ENCODE measurements around the gene ZBED3. TPM values are rescaled to one million over a fixed set of nuclear protein-coding genes. Genes with fewer than 3 reads are reported as not detected.
A peak's percentile ranks its signal among the peaks of the same experiment; 100 is the strongest.

Gene ZBED3
- total and polyA plus RNA-seq, 5 experiments from 2014 or later = 2.6 to 10.5 (median 8.4) TPM

DNA sequence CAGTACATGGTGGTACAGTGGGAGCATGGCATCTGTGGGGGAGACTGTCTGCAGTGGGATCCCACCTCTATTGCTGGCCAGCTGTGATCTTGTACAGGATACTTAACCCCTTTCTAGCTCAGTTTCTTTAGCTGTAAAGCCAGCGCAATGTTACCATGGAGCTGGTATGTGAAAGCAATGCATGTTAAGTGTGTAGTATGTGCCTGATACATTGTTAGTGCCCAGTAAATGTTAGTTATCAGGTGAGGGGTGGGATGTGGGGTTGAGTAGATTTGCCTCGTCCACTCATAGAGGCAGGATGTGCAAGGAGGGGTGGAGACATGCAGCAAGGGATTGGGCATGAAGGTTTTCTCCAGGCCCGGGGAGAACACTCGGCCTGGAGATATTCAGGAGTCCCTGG lies 12.3 kb downstream of the ZBED3 start:
- ATAC-seq = no peak
- Mint-ChIP-seq H3K27ac (peak overlapping the region in 1 of 10 donors; percentile 15), H3K9me3 (no peaks in the 10 kb centered on the region), H3K27me3 (no peaks in the 10 kb centered on the region), H3K4me3 (no peak overlapping the region), H3K4me1 (peaks cover 8 to 14% (median 10%) of the 10 kb centered on the region in 4 donors), H3K36me3 (peaks cover 0 to 15% (median 0%) of the 10 kb centered on the region in 3 donors)
- no peak for DNase-seq
- POLR2A ChIA-PET = no interaction called here

DNA sequence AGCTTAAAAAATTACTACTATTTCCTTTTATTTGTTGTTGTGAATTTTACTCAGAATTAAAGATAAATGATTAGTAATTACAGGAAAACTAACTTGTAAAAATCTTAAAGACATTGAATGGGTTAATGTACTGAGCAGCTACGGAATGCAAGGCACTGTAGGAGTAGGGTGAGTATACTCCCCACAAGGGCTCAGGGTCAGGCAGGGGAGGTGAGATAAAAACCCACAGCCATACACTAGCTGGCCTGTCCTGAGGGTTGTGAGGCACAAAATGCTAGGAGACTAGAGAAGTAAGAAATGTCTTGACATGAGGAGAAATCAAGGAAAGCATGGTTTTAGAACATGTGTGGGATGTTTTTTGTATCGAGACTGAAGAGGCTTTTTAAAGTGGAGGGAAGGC lies 13.4 kb downstream of the ZBED3 start:
- POLR2A ChIA-PET = no interaction called here
- DNase-seq = no peak
- H3K27ac Mint-ChIP-seq = peak overlapping the region in 1 of 10 donors; percentile 34
- peaks cover 8 to 14% (median 10%) of the 10 kb centered on the region in 4 donors for H3K4me1 Mint-ChIP-seq
- peaks cover 0 to 22% (median 8%) of the 10 kb centered on the region in 3 donors for H3K36me3 Mint-ChIP-seq
- H3K27me3 Mint-ChIP-seq = no peaks in the 10 kb centered on the region
- no peak for ATAC-seq
- H3K4me3 Mint-ChIP-seq = no peak overlapping the region
- no peaks in the 10 kb centered on the region for H3K9me3 Mint-ChIP-seq

DNA sequence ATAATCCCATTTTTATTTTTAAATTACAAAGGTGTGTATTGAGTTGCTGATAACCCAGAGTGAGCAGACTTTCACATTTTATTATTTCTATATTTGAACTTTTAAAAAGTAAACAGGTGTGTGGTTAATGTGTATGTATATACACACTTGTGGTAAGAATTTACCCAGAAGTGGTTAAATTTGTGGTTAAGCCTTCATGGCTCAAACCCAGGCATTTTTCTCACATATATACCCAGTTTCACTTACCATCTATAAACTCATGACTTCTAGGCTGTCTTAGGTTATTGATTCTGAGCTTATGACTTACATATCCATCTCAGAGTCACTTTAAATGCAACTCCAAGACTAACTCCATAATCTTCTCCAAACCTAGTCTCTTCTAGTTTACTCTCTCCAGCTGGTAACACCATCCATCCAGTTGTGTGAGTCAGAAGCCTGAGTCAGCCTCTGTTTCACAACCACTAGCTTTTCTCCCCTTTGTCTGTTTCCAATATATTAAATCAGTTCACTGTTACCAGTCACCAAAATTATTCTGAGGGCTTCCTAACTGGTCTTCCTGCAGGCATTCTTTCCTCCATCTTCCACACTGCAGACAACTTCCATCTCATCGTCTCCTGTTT lies 20.2 kb downstream of the ZBED3 start:
- Mint-ChIP-seq H3K9me3 (no peaks in the 10 kb centered on the region), H3K36me3 (peaks cover 14 to 70% (median 42%) of the 10 kb centered on the region in 3 donors), H3K27ac (peak overlapping the region in 2 of 10 donors; percentile 1 to 33), H3K4me1 (peaks cover 6 to 15% (median 11%) of the 10 kb centered on the region in 4 donors), H3K4me3 (no peak overlapping the region), H3K27me3 (no peaks in the 10 kb centered on the region)
- POLR2A ChIA-PET = no interaction called here
- DNase-seq (no peak), ATAC-seq (no peak)

DNA sequence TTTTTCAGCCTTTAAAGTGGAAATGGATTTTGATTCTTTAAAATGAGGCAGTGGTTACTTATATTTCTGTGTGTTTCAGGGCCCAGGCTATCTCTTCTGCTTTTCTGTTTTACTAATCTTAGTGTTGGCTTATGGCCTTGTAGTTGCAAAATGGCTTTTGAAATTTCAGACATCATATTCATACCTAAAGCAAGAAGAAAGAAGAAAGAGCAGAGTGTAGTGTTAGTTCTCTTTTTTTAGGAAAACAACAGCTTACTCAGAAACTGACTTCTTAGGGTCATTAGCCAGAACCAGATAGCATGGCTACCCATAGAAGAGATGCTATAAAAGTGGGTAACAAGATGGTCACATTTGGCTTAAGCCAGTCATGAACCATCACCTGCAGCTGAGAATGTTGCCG lies 20.9 kb downstream of the ZBED3 start:
- Mint-ChIP-seq H3K27ac (peak overlapping the region in 2 of 10 donors; percentile 21 to 33), H3K9me3 (no peaks in the 10 kb centered on the region), H3K4me1 (peaks cover 6 to 15% (median 11%) of the 10 kb centered on the region in 4 donors), H3K4me3 (no peak overlapping the region), H3K36me3 (peaks cover 14 to 74% (median 49%) of the 10 kb centered on the region in 3 donors), H3K27me3 (no peaks in the 10 kb centered on the region)
- no peak for ATAC-seq
- DNase-seq = no peak
- POLR2A ChIA-PET = no interaction called here

DNA sequence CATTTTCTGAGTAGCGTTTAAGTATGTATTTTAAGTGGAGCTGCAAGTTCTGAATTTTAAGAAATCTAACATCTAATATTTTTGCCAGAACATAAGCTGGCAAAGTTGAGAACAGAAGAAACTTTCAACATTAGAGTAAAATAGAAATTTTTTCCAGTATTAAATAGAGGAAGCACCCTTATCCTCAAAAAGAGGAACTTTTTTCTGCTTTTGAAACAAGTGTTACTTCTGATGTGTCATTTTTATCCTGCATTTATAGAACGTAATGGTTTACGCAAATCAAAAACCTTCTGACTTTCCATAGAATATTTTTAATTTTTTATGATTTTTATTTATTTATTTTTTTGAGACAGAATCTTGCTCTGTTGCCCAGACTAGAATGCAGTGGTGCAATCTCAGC lies 21.8 kb downstream of the ZBED3 start:
- H3K27ac Mint-ChIP-seq = no peak overlapping the region
- peaks cover 14 to 70% (median 49%) of the 10 kb centered on the region in 3 donors for H3K36me3 Mint-ChIP-seq
- no peaks in the 10 kb centered on the region for H3K9me3 Mint-ChIP-seq
- no peak overlapping the region for H3K4me3 Mint-ChIP-seq
- POLR2A ChIA-PET = no interaction called here
- ATAC-seq (no peak), DNase-seq (no peak)
- peaks cover 6 to 13% (median 9%) of the 10 kb centered on the region in 4 donors for H3K4me1 Mint-ChIP-seq
- H3K27me3 Mint-ChIP-seq = no peaks in the 10 kb centered on the region

DNA sequence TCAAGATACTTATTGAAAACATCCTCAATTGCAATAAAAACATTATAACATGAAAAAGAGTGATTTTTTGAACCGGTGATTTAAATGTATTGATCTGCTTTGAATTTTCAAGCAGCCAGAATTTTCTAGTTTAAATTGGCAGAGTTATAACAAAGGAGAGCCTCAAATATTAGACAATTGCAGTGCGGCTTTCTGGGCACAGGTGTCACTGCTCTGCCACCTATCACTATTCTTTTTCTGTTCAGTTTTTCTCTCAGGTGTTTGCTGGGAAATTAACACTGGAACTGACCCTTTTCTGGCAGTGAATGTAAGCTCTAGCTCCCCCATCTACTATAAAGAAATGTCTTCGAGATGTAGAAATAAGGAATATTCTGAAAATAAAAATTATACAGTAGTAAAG lies 23.0 kb downstream of the ZBED3 start:
- DNase-seq (peak in 1 of 10 donors; percentile 7), ATAC-seq (no peak)
- no peaks in the 10 kb centered on the region for H3K27me3 Mint-ChIP-seq
- H3K4me3 Mint-ChIP-seq = no peak overlapping the region
- POLR2A ChIA-PET = interaction anchor here (0.6 kb wide), 1 partner anchor 55 kb away, joined by 4 read pairs; no protein-coding TSS in a partner anchor
- H3K36me3 Mint-ChIP-seq = peaks cover 14 to 74% (median 55%) of the 10 kb centered on the region in 3 donors
- H3K9me3 Mint-ChIP-seq = no peaks in the 10 kb centered on the region
- no peak overlapping the region for H3K27ac Mint-ChIP-seq
- H3K4me1 Mint-ChIP-seq = peaks cover 6 to 13% (median 9%) of the 10 kb centered on the region in 4 donors

DNA sequence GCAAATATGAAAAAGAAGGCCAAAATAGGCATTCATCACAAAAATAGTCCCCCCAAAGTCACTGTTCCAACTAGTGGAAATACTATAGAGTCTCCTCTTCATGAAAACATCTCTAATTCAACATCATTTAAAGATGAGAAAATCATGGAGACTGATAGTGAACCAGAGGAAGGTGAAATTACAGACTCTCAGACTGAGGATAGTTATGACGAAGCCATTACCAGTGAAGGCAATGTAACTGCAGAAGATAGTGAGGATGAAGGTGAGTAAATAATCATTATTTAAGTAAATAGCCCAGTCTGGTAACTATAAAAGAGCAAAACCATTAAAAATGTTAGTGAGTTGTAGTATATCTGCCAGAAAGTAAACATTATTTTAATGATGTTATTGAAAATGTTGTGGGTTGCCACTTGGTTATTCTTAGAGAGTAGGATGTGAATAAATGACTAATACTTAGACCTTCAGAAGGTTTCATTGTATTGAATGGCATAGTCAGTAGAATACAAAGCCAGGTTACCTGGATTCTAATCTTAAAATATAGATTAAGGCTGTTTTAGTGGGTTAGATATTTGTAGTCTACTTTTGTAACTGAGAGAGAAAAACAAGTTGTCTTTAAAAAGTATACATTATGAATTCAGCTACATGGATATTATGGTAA lies 40.5 kb downstream of the ZBED3 start:
- H3K36me3 Mint-ChIP-seq = peaks cover 0 to 60% (median 25%) of the 10 kb centered on the region in 3 donors
- ATAC-seq = no peak
- H3K4me1 Mint-ChIP-seq = peaks cover 0 to 13% (median 2%) of the 10 kb centered on the region in 4 donors
- H3K4me3 Mint-ChIP-seq = no peak overlapping the region
- no peak overlapping the region for H3K27ac Mint-ChIP-seq
- POLR2A ChIA-PET = interaction anchor here (0.7 kb wide), 1 partner anchor 33 kb away, joined by 3 read pairs; no protein-coding TSS in a partner anchor
- H3K27me3 Mint-ChIP-seq = no peaks in the 10 kb centered on the region
- no peak for DNase-seq
- no peaks in the 10 kb centered on the region for H3K9me3 Mint-ChIP-seq

DNA sequence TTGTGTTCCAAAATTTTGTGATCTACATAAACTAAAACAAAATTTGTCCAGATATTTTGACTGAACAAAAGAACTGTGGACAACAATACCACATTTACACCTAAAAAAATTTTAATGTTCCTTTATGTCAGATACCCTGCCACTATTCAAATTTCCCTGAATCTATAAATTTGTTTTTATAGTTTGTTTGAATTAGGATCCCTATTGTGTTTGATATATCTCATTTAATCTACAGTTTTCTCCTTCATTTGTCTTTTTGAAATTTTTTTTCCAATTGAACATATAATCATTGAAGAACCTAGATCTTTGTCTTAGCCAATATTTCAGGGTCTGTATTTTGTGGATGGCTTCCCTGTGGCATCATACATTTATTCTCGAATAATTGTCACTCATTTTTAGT lies 51.1 kb downstream of the ZBED3 start:
- POLR2A ChIA-PET = no interaction called here
- DNase-seq (no peak), ATAC-seq (no peak)
- Mint-ChIP-seq H3K4me3 (no peak overlapping the region), H3K36me3 (peaks cover 0 to 62% (median 30%) of the 10 kb centered on the region in 3 donors), H3K27ac (no peak overlapping the region), H3K27me3 (no peaks in the 10 kb centered on the region), H3K4me1 (peaks cover 5 to 44% (median 33%) of the 10 kb centered on the region in 4 donors), H3K9me3 (no peaks in the 10 kb centered on the region)

DNA sequence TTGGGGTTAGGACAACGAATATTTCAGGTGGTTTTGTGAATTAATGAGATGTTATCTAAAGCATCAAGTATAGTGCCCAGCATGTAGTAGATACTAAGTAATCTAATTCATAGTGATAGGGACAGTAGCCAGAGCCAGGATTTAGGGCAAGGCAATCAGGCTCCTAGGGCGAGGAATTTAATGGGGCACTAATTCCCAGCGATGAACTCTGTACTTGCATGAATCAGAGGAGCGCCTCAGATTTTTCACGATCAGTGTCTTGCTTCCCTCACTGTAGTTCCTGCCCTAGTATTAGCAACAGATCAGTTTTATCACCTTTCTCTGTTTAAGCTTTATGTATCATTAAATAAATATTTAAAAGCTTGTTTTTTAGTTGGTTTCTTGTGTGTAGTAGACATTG lies 53.7 kb downstream of the ZBED3 start:
- Mint-ChIP-seq H3K9me3 (peaks cover 0 to 21% (median 10%) of the 10 kb centered on the region in 9 donors), H3K27me3 (peaks cover 0 to 3% (median 0%) of the 10 kb centered on the region in 5 donors), H3K36me3 (peaks cover 12 to 38% (median 28%) of the 10 kb centered on the region in 3 donors), H3K4me3 (peak overlapping the region in 5 of 10 donors; percentile 23 to 59 (median 31)), H3K27ac (peak overlapping the region in 4 of 10 donors; percentile 33 to 68 (median 46)), H3K4me1 (peaks cover 3 to 53% (median 47%) of the 10 kb centered on the region in 4 donors)
- POLR2A ChIA-PET = no interaction called here
- DNase-seq = no peak
- ATAC-seq = no peak

DNA sequence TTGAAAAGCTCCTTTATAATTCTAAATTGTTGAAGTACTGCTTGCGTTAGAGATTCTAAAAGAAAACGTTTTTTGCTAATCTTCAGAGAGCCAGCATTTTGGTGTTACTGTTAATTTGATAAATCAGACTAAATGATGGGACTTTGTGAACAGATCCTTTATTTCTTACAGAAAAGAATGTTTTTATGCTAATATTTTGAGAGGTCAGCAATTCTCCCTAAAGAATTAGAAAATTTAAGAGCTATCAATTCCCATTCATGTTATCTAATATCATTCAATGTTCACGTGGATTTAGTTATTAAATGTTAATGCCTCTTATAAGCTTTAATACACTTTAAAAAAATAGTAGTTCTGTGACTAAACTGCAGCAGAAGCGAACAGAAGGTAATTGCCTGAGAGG lies 54.5 kb downstream of the ZBED3 start:
- Mint-ChIP-seq H3K36me3 (peaks cover 12 to 32% (median 29%) of the 10 kb centered on the region in 3 donors), H3K9me3 (peaks cover 0 to 28% (median 15%) of the 10 kb centered on the region in 9 donors), H3K27me3 (peaks cover 0 to 3% (median 0%) of the 10 kb centered on the region in 5 donors), H3K4me3 (peak overlapping the region in 5 of 10 donors; percentile 30 to 53 (median 34)), H3K4me1 (peaks cover 3 to 53% (median 46%) of the 10 kb centered on the region in 4 donors), H3K27ac (peak overlapping the region in 1 of 10 donors; percentile 37)
- ATAC-seq = no peak
- POLR2A ChIA-PET = interaction anchor here (0.7 kb wide), 1 partner anchor 888 kb away, joined by 3 read pairs; no protein-coding TSS in a partner anchor
- DNase-seq = no peak

DNA sequence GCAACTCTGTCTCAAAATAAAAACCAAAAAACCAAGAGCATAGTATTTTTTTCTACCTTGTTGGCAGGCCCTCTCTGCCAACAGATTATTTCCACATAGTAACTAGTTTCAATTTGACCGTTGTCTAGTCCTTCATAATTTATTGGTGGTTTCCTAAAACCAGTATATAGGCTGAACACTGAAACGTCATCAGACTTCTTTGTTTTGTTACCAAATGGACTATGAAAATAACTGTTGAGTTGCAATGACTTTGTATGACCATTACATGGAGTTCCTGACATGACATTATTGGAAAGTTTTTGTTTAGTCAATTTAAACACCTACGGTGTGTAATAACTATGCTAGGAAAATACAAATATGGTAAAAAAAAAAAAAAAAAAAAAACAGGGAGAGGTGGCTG lies 55.2 kb downstream of the ZBED3 start:
- ATAC-seq (no peak), DNase-seq (no peak)
- H3K4me1 Mint-ChIP-seq = peaks cover 3 to 49% (median 44%) of the 10 kb centered on the region in 4 donors
- H3K4me3 Mint-ChIP-seq = peak overlapping the region; percentile 87 to 98 (median 94)
- H3K36me3 Mint-ChIP-seq = peaks cover 12 to 27% (median 26%) of the 10 kb centered on the region in 3 donors
- POLR2A ChIA-PET = interaction anchor here (0.7 to 1.2 kb wide), 2 partner anchors 46 to 887 kb away, joined by 3 to 5 read pairs; no protein-coding TSS in a partner anchor
- peak overlapping the region in 4 of 10 donors; percentile 15 to 85 (median 45) for H3K27ac Mint-ChIP-seq
- peaks cover 0 to 28% (median 15%) of the 10 kb centered on the region in 9 donors for H3K9me3 Mint-ChIP-seq
- H3K27me3 Mint-ChIP-seq = peaks cover 0 to 3% (median 0%) of the 10 kb centered on the region in 5 donors

DNA sequence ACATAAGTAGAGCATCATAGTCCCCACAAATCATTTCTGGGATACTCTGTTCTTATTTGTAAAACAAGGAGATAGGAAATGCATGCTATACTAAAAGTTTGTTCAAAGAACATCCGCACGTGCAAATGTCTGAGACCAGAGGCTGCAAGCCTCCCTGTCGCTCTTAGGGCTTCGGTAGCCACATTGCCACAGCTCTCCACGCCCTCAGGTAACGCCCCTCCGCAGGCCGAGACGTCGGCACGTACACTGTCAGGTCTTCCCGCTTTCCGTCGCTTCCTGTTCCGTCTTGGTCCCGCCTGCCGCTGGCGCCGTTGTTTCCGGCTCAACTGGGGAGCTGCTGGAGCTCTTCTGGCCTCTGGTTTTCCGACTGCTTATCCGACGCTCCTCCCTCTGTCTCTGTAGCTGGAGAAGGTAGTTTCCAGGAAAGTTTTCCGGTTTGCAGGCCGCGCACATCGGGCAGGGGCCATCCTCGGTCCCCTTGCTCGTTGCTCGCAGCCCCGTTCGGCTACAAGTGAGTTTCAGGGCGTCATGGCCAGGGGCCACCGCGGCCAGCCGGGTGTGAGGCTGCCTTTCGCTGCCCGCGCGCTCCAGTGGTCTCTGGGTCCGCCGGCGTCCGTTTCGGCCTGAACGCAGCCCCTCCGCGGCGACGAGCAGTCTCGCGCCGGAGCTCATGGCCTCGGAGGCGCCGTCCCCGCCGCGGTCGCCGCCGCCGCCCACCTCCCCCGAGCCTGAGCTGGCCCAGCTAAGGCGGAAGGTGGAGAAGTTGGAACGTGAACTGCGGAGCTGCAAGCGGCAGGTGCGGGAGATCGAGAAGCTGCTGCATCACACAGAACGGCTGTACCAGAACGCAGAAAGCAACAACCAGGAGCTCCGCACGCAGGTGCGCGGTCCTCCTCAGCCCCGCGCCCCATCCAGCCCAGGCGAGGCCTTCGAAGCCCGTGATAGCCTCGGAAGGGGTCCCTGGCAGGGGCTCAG lies 56.7 kb downstream of the ZBED3 start, which contains the start of gene AGGF1:
Gene AGGF1, plus strand, starts transcription at position 308 of the 975 bp plus-strand sequence. Its CDS starts 363 bp downstream, at position 671.
- POLR2A ChIA-PET = interaction anchor here (1.0 to 1.9 kb wide), 6 partner anchors 47 to 462 kb away, joined by 3 to 17 read pairs (median 5); partner anchors contain the start of genes WDR41 and ZBED3
- Mint-ChIP-seq H3K36me3 (peaks cover 12 to 19% (median 12%) of the 10 kb centered on the region in 3 donors), H3K27me3 (peaks cover 0 to 4% (median 0%) of the 10 kb centered on the region in 5 donors), H3K4me1 (peaks cover 3 to 47% (median 44%) of the 10 kb centered on the region in 4 donors), H3K27ac (peak within 1 kb of the TSS; percentile 80 to 97 (median 95)), H3K4me3 (peak within 1 kb of the TSS; percentile 87 to 98 (median 94)), H3K9me3 (peaks cover 0 to 28% (median 15%) of the 10 kb centered on the region in 9 donors)
- peak; percentile 70 to 94 (median 88) for DNase-seq
- peak; percentile 97 to 98 for ATAC-seq
